GM19324 (cell line): ENCODE data around the gene DPP6.
"Not testable (repeated sequence)": the region's sequence is repeated elsewhere in the genome, so short reads cannot be mapped to it uniquely, and the experiment has no call there.

Source experiments
- ATAC-seq: cut with Tn5 transposase; IDR thresholded peaks from one replicate; pipeline ENCODE4 v1.9.1; 2021; ENCODE audit warnings: mild to moderate bottlenecking, moderate library complexity; ENCODE audit not compliant: unreplicated experiment, low FRiP score

The DPP6 gene

GRCh38 chr7:154146707-154147038 lies 94.5 kb downstream of the DPP6 start:
- ATAC-seq: not testable (repeated sequence)

- not testable (repeated sequence) for ATAC-seq
Measured at GRCh38 chr7:154148791-154149516, 96.8 kb downstream of the DPP6 start.

- not testable (repeated sequence) for ATAC-seq
Measured at GRCh38 chr7:154150656-154151055, 98.5 kb downstream of the DPP6 start.

GRCh38 chr7:154151306-154151705 lies 99.1 kb downstream of the DPP6 start:
- not testable (repeated sequence) for ATAC-seq

- not testable (repeated sequence) for ATAC-seq
Measured at GRCh38 chr7:154155928-154156327, 103.7 kb downstream of the DPP6 start.

- not testable (repeated sequence) for ATAC-seq
Measured at GRCh38 chr7:154162921-154163320, 110.7 kb downstream of the DPP6 start.

- not testable (repeated sequence) for ATAC-seq
Measured at GRCh38 chr7:154163642-154164041, 111.4 kb downstream of the DPP6 start.

GRCh38 chr7:154167051-154167450 lies 114.9 kb downstream of the DPP6 start:
- no peak for ATAC-seq

GRCh38 chr7:154167807-154168206 lies 115.6 kb downstream of the DPP6 start:
- ATAC-seq: no peak

GRCh38 chr7:154171422-154171821 lies 119.2 kb downstream of the DPP6 start:
- ATAC-seq: no peak

GRCh38 chr7:154172236-154172635 lies 120.0 kb downstream of the DPP6 start:
- ATAC-seq: no peak

GRCh38 chr7:154177584-154177983 lies 125.4 kb downstream of the DPP6 start:
- ATAC-seq: no peak

- no peak for ATAC-seq
Measured at GRCh38 chr7:154178895-154179294, 126.7 kb downstream of the DPP6 start.

GRCh38 chr7:154183482-154183881 lies 131.3 kb downstream of the DPP6 start:
- no peak for ATAC-seq

GRCh38 chr7:154183946-154184345 lies 131.7 kb downstream of the DPP6 start:
- no peak for ATAC-seq

GRCh38 chr7:154186811-154187210 lies 134.6 kb downstream of the DPP6 start:
- no peak for ATAC-seq

- no peak for ATAC-seq
Measured at GRCh38 chr7:154188330-154188729, 136.1 kb downstream of the DPP6 start.

- no peak for ATAC-seq
Measured at GRCh38 chr7:154195266-154195665, 143.1 kb downstream of the DPP6 start.

GRCh38 chr7:154198481-154198880 lies 146.3 kb downstream of the DPP6 start:
- ATAC-seq: no peak

- no peak for ATAC-seq
Measured at GRCh38 chr7:154200241-154200640, 148.0 kb downstream of the DPP6 start.

GRCh38 chr7:154202002-154202401 lies 149.8 kb downstream of the DPP6 start:
- no peak for ATAC-seq

- no peak for ATAC-seq
Measured at GRCh38 chr7:154204046-154204445, 151.8 kb downstream of the DPP6 start.

GRCh38 chr7:154212861-154213260 lies 160.7 kb downstream of the DPP6 start:
- ATAC-seq: no peak
